Subcutaneous adipose tissue (tissue), 4 donors: ENCODE data around the gene LRRC45. TPM values are rescaled to one million over a fixed set of nuclear protein-coding genes. Genes with fewer than 3 reads are reported as not detected.

Experiments
- CTCF ChIP-seq: fragments of 450-650 bp; IDR thresholded peaks from one replicate; pipeline ENCODE4 v1.5.1; 2016; ENCODE audit warnings: low read depth, mild to moderate bottlenecking, control low read depth, antibody characterized with exemption, moderate library complexity
- total RNA-seq, 4 donors: library from RNA; depleted of rRNA; stranded (reverse); fragments of >200 nt; gene quantifications; one replicate each; pipeline ENCODE4 v1.1.0, GENCODE V29; 2016

The LRRC45 gene
- total RNA-seq, 4 donors from 2014 or later = 1.8 to 11.7 (median 7.8) TPM

GRCh38 chr17:82018989-82019689 is 4.0 kb upstream of the LRRC45 start:
- no peak for TF ChIP-seq CTCF

DNA sequence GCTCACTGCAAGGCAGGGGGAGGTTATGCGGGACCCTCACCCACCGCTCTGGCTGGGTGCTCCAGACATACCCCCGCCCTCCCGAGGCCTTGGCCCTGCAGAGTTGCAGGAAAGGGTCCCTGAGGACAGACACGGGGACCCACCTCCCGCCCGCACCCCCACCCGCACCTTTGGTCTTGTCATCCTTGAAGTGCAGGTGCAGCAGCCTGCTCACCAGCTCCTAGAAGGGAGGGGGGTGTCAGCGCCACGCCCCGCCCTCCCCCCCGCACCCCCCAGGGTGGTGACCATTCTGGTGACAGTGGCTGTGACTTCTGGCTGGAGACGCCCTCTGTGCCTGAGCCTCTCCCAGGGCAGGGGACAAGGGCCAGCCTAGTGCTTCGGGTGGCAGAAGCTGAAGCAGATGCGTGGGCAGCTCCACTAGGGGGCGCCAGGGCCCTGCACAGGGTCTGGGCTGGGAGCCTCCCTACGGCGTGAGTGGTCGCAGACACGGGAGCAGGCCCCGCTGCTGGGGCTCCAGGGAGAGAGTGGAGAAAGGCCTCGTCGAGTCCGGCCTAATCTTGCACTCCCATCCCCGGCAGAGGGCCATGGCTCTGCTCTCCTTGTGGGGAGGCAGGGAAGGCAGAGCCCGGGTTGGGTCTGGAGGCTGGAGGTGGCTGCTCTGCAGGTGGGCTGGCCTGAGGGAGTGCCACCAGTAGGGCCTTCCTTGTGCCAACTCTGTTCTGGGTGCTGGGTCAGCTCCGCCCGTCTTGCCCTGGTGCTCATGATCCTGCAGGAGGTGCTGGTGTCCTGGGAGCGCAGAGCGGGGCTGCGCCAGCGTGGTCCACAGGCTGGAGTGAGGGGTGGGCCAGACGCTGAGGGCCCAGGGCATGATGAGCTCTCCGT is 3.2 kb upstream of the LRRC45 start:
- TF ChIP-seq CTCF = no peak

DNA sequence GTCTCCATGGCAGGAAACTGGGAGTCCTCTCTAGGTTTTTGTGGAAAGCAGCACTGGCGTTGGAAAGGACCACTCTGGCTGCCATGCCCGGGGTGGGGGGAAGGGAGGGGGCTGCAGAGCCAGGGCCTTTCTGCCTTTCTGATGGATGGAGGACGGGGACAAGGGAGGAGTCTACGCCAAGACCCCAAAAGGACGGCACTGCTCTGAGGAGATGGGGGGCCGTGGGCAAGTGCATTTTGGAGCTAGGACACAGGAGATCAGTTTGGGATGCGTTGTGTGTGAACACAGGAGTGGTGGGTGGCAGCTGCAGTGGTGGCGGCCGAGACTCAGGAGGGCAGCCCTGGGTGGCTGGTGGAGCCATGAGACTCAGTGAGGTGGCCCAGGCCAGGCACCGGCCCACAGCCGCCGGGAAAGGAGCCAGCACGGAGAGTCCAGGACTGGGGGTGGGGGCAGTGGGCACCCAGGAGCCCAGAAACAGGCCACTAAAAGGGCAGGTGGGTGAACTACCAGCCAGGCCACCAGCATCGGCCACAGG is 2.5 kb upstream of the LRRC45 start:
- no peak for TF ChIP-seq CTCF

- TF ChIP-seq CTCF = no peak
Observed at GRCh38 chr17:82021107-82021899, 1.8 kb upstream of the LRRC45 start.

DNA sequence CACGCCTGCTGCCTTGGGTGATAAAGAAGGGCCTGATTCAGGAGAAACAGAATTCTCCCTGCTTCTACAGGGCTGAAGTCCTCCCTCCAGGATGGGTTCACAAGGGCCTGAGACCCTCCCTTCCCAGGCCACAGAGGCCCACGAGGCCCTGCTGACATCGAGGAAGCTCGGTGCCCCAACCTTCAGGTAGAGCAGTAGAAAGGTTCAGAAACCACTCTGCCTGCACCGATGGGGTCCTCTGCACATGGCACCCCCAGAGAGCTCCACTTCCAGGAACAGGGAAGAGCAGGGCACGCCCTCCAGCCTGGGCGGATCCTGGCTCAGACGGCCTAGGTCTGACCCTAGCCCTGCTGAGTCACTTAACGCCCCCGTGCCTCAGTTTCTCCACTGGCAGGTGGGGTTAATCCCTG is 1.2 kb upstream of the LRRC45 start:
- no peak for TF ChIP-seq CTCF

DNA sequence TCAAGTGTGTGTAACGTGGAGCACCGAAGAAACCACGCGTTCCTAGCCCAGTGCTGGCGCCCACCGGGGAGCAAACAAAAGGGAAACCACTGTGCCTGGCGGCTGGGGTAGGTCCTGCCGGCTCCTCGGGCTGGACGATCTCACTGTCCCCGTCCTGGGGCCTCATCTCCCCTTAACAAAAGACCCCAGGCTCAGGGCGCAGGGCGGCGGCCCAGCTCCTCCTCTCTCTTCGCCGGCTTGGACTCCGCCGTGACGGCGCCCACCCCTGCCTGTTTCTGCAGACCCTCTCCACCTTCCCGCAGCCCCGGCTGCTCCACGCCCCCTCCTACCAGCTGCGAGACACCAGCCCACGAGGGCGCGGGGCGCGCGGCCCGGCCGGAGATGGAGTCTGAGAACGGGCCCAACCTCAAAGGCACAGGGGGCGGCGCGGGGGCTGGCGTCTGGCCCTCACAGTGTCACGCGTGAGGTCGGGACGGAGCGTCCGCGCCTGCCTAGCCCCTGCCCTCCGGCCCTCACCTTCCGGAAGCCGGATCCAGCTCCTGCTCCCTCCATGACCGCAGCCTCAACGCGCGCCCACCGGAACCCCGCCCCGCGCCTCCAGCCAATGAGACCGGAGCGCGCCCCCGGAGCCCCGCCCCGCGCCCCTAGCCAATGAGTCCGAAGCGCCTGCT is 660 bp upstream of the LRRC45 start, which contains the start of gene CENPX:
CENPX (minus strand) TSS at position 569 of the 671 bp plus-strand sequence; CDS start at position 552, 17 bp downstream.
- TF ChIP-seq CTCF = no peak
